ENCODE data around the gene C6orf136.
"Not testable (repeated sequence)": the region's sequence is repeated elsewhere in the genome, so short reads cannot be mapped to it uniquely, and the experiment has no call there.

The C6orf136 gene

DNA sequence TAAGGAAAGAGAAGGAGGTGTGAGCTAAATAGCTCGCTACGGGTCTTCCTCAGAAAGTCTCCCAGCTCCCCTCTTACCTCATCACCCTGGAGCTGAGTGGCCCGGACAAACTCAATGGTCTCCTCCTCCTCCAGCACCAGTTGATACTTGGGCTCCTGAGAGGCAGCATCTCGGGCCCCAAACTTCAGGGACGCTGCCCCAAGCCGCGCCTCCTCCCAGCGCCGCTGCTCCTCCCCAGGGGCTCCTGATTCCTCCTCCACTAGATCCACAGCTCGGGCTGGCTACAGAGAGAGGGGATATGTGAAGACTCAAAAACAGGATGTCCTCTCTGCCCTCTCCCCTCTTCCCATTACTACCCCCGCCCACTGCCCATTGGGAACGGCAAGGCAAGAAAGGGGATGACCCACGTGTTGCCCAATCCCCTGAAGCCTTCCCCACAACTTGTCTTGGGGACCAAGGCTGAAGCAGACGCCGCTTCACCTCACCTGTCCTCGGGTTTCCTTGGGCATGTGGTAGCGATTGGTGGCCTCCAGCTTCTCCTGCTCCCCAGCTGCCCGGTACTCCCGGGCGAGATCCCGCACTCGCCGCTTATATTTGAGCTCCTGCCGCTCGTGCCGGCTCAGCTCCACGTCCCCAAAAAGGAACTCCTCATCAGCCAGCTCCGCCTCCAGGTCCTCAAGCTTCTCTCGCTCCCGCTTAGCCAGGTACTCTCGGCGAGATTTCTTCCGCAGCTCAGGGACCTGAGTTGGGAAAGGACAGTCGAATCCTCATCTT, 18.2 kb downstream of the C6orf136 start:
- Histone ChIP-seq H3K27me3 (ENCODE audit: low read length) (no peaks in the 10 kb centered on the region), H3K27ac (ENCODE audit: low read depth, low read length) (no peak overlapping the region), H4K20me1 (ENCODE audit: low read depth, low read length) (no peaks in the 10 kb centered on the region), H3K4me2 (ENCODE audit: low read depth, low read length, poor library complexity, severe bottlenecking) (no peak overlapping the region), H3K4me3 (ENCODE audit: insufficient read depth, low read length, poor library complexity, severe bottlenecking) (no peak overlapping the region), H3K36me3 (ENCODE audit: low read length) (peaks cover 26% of the 10 kb centered on the region; the same call in 1 of the 2 replicates), H2AFZ (ENCODE audit: low read depth, low read length, severe bottlenecking) (no peak overlapping the region), H3K9me3 (ENCODE audit: insufficient read depth, low read length) (no peaks in the 10 kb centered on the region), H3F3A (ENCODE audit: insufficient read depth) (peaks cover 3% of the 10 kb centered on the region; the same call in 1 of the 2 replicates), H3K79me2 (ENCODE audit: insufficient read depth, low read length) (no peaks in the 10 kb centered on the region), H3K9ac (ENCODE audit: low read length) (no peak overlapping the region), H3K9me2 (replicated peaks; ENCODE audit: insufficient read depth, low read length) (no peaks in the 10 kb centered on the region)
- no peak for TF ChIP-seq EZH2phosphoT487 (conservative IDR thresholded peaks at IDR 0.05; ENCODE audit: low read length)
- TF ChIP-seq, protein P1, sequence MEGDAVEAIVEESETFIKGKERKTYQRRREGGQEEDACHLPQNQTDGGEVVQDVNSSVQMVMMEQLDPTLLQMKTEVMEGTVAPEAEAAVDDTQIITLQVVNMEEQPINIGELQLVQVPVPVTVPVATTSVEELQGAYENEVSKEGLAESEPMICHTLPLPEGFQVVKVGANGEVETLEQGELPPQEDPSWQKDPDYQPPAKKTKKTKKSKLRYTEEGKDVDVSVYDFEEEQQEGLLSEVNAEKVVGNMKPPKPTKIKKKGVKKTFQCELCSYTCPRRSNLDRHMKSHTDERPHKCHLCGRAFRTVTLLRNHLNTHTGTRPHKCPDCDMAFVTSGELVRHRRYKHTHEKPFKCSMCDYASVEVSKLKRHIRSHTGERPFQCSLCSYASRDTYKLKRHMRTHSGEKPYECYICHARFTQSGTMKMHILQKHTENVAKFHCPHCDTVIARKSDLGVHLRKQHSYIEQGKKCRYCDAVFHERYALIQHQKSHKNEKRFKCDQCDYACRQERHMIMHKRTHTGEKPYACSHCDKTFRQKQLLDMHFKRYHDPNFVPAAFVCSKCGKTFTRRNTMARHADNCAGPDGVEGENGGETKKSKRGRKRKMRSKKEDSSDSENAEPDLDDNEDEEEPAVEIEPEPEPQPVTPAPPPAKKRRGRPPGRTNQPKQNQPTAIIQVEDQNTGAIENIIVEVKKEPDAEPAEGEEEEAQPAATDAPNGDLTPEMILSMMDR (IDR thresholded peaks at IDR 0.05; ENCODE audit: insufficient read depth, low read length, poor library complexity, severe bottlenecking): no peak

DNA sequence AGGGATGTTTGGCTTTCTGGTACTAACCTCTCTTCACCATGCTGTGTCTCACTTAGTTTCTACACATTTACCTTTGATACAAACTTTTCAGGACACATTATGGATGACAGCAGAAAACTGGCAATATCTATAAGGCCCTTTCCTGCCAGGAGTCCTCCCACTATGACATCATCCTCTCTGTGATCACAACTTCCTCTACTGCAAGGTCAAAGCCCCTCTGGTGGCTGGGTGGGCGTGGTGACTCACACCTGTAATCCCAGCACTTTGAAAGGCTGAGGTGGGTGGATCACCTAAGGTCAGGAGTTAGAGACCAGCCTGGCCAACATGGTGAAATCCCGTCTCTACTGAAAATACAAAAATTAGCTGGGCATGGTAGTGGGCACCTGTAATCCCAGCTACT, 19.4 kb downstream of the C6orf136 start:
- not testable (repeated sequence) for H3K9me3 ChIP-seq (ENCODE audit: insufficient read depth, low read length); H3F3A ChIP-seq (ENCODE audit: insufficient read depth); H4K20me1 ChIP-seq (ENCODE audit: low read depth, low read length); H3K27ac ChIP-seq (ENCODE audit: low read depth, low read length); H3K79me2 ChIP-seq (ENCODE audit: insufficient read depth, low read length); H3K4me2 ChIP-seq (ENCODE audit: low read depth, low read length, poor library complexity, severe bottlenecking); H3K27me3 ChIP-seq (ENCODE audit: low read length); H3K9me2 ChIP-seq (replicated peaks; ENCODE audit: insufficient read depth, low read length); H3K4me3 ChIP-seq (ENCODE audit: insufficient read depth, low read length, poor library complexity, severe bottlenecking); H3K9ac ChIP-seq (ENCODE audit: low read length); H2AFZ ChIP-seq (ENCODE audit: low read depth, low read length, severe bottlenecking)
- peaks cover 25% of the 10 kb centered on the region; the same call in 1 of the 2 replicates for H3K36me3 ChIP-seq (ENCODE audit: low read length)

DNA sequence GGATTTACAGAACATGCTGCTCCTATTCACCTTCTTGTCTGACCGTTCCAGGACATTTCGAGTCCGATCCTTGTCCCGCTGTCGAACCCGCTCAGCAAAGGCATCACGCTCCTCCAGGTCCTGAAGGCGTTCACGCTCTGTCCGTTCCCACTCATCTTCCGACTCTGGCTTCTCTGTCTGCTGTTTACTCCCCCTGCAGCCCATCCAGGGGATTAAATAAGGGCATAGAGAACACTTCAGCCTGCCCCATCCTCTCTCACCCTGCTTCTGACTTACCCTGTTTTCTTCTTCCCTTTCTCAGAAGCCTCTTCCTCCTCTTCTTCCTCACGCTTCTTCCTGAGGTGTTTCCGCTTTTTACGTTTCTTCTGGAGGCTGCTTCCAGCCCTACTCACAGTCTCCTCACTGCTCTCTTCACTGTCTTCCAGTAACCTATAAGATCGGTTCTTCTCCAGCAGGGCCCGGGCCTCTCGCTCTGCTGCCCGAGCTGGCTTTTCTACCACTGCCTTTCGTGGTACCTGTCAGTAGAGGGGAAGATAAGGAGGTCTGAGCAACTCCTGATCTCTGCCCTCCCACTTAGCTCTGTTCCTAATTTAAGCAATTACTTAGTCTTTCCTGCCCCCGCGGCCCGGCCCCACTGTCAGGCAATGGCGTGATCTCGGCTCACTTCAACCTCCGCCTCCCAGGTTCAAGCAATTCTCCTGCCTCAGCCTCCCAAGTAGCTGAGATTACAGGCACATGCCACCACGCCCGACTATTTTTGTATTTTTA, 24.0 kb downstream of the C6orf136 start:
- Histone ChIP-seq H3K36me3 (ENCODE audit: low read length) (peaks cover 7% of the 10 kb centered on the region; the same call in 1 of the 2 replicates), H3K9ac (ENCODE audit: low read length) (peak overlapping the region; percentile 76; the same call in 1 of the 2 replicates), H3K27me3 (ENCODE audit: low read length) (no peaks in the 10 kb centered on the region), H3K9me3 (ENCODE audit: insufficient read depth, low read length) (no peaks in the 10 kb centered on the region), H2AFZ (ENCODE audit: low read depth, low read length, severe bottlenecking) (no peak overlapping the region), H3K4me2 (ENCODE audit: low read depth, low read length, poor library complexity, severe bottlenecking) (peak overlapping the region; percentile 62), H4K20me1 (ENCODE audit: low read depth, low read length) (no peaks in the 10 kb centered on the region), H3K27ac (ENCODE audit: low read depth, low read length) (no peak overlapping the region), H3K79me2 (ENCODE audit: insufficient read depth, low read length) (peaks cover 14% of the 10 kb centered on the region), H3K9me2 (replicated peaks; ENCODE audit: insufficient read depth, low read length) (no peaks in the 10 kb centered on the region), H3F3A (ENCODE audit: insufficient read depth) (peaks cover 16% of the 10 kb centered on the region), H3K4me3 (ENCODE audit: insufficient read depth, low read length, poor library complexity, severe bottlenecking) (no peak overlapping the region)
- TF ChIP-seq EZH2phosphoT487 (conservative IDR thresholded peaks at IDR 0.05; ENCODE audit: low read length): no peak
- TF ChIP-seq, protein P1 (IDR thresholded peaks at IDR 0.05; ENCODE audit: insufficient read depth, low read length, poor library complexity, severe bottlenecking): no peak
